Activated naive CD8-positive, alpha-beta T cell treated with anti-CD3 and anti-CD28 coated beads for 36 hours (primary cell): Measurements from ENCODE around the gene GPC5. TPM values are rescaled to one million over a fixed set of nuclear protein-coding genes. Genes with fewer than 3 reads are reported as not detected.

Experiments used
- DNase-seq: peaks from one replicate; pipeline ENCODE4 v3.0.0; 2021
- H3K27ac Mint-ChIP-seq: one replicate; pipeline ENCODE4 v1.8.0; 2022; ENCODE audit warnings: mild to moderate bottlenecking, moderate library complexity, mixed read lengths
- H3K27me3 Mint-ChIP-seq: one replicate; pipeline ENCODE4 v1.8.0; 2022; ENCODE audit warnings: mild to moderate bottlenecking, mixed read lengths
- H3K36me3 Mint-ChIP-seq: one replicate; pipeline ENCODE4 v1.8.0; 2021; ENCODE audit warnings: mild to moderate bottlenecking, mixed read lengths
- H3K4me1 Mint-ChIP-seq: one replicate; pipeline ENCODE4 v1.8.0; 2021; ENCODE audit warnings: mixed read lengths
- H3K4me3 Mint-ChIP-seq: one replicate; pipeline ENCODE4 v1.8.0; 2022; ENCODE audit warnings: mild to moderate bottlenecking, moderate library complexity, mixed read lengths
- H3K9me3 Mint-ChIP-seq: one replicate; pipeline ENCODE4 v1.8.0; 2022; ENCODE audit warnings: mixed read lengths
- total RNA-seq, 2 experiments: library from RNA; stranded (reverse); gene quantifications; one replicate each; pipeline ENCODE4 v1.2.3, GENCODE V29; 2021

Gene GPC5
- total RNA-seq, 2 experiments from 2014 or later: 0.23 TPM; not detected in 1

DNA sequence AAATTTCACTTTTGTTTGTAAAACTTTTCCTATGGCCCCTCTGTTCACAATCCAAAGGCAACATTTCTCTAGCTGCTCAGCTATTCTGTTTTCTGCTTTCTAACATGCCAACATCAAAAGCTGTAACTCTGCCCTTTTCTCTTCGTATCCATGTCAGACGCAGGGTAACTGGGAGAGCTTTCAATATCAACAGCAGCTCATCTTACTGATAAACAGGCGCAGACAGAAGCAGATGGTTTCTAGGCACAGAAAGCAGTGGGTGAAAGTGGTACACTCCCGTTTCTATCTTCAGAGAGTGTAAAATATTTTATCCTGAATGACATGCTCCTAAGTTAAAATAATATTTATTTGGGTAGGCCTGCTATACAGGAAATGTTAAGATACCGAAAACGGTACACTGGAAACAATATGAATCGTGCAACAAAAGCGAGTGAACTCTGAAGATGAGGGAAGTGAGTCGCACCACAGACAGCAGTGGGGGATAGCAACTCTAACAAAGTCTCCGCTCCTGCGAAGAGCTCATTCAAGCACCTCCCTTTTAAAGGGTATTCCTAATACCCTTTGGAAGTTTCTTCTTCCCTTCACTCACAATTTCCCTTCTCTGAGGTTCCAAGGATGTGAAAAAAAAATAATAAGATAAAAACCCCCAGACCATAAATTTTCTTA lies 798.3 kb downstream of the GPC5 start:
- no peaks in the 10 kb centered on the region for H3K27me3 Mint-ChIP-seq
- H3K9me3 Mint-ChIP-seq: no peaks in the 10 kb centered on the region
- no peak overlapping the region for H3K4me3 Mint-ChIP-seq
- H3K27ac Mint-ChIP-seq: no peak overlapping the region
- no peaks in the 10 kb centered on the region for H3K36me3 Mint-ChIP-seq
- no peaks in the 10 kb centered on the region for H3K4me1 Mint-ChIP-seq
- DNase-seq: no peak

GRCh38 chr13:92197669-92198068 lies 799.2 kb downstream of the GPC5 start:
- Mint-ChIP-seq H3K4me3 (no peak overlapping the region), H3K4me1 (no peaks in the 10 kb centered on the region), H3K27ac (no peak overlapping the region), H3K9me3 (no peaks in the 10 kb centered on the region), H3K27me3 (no peaks in the 10 kb centered on the region), H3K36me3 (no peaks in the 10 kb centered on the region)
- no peak for DNase-seq

DNA sequence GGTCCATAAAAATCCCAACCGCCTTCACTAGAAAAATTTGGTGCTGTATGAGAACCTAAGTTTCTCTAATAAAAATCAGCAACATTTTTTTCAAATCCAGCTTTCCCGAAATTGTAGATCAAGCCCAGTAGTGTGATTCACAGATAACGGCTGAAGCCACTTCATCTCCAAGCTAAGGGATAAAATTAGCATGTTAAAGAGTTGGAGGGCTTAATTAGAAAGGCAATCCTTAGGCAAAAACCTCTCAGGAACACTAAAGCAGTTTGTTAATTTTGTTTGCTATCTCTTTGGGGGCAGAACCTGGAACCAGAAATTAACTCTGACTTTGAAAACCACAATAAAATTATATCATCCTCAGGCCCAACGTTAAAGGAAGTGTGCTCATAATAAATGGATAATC lies 820.2 kb downstream of the GPC5 start:
- H3K27me3 Mint-ChIP-seq: no peaks in the 10 kb centered on the region
- H3K4me3 Mint-ChIP-seq: no peak overlapping the region

GRCh38 chr13:92221916-92222315 lies 823.5 kb downstream of the GPC5 start:
- Mint-ChIP-seq H3K27me3 (no peaks in the 10 kb centered on the region), H3K9me3 (peaks cover 9% of the 10 kb centered on the region)
- DNase-seq: no peak

More for the DNA sequence above, 820.2 kb downstream of the GPC5 start:
- Mint-ChIP-seq H3K4me1 (no peaks in the 10 kb centered on the region), H3K9me3 (peaks cover 9% of the 10 kb centered on the region), H3K27ac (no peak overlapping the region), H3K36me3 (no peaks in the 10 kb centered on the region)
- DNase-seq: no peak

DNA sequence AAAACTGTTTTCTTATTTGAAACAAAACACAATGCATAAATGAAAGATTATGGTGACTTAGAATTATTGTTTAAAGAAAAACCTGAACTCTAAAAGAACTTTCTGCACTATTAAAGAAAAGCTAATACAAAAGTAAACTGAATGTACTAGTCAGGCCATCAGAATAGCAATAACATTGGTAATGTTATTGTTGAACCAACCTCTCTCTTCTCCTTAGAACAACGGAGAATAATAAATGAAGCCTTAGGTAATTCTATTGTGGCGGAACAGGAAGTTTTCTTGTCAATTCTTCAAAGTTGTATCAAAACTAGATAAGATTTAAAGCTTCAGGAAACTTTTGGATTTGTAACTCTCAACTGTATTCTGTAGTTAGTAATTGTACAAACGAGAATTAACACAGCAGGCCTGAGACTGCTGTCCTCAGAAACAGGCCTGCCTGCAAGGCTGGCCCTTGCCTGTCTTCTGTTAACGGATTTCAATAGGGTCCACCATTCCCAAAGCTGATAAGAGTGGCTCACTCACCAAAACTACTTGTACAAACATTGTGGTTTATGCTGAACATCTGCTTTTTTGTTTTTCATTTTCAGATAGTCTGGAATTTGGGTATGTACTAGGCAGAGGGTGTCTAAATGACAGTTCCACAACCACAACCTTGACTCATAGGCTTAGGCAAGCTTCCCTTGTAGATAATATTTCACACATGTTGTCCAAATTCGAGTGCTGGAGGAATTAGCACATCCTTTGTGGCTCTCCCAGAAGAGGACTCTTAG lies 825.8 kb downstream of the GPC5 start:
- Mint-ChIP-seq H3K4me3 (no peak overlapping the region), H3K36me3 (no peaks in the 10 kb centered on the region), H3K27ac (no peak overlapping the region), H3K9me3 (peaks cover 3% of the 10 kb centered on the region), H3K4me1 (no peaks in the 10 kb centered on the region), H3K27me3 (no peaks in the 10 kb centered on the region)
- no peak for DNase-seq

More at GRCh38 chr13:92221916-92222315, 823.5 kb downstream of the GPC5 start:
- no peaks in the 10 kb centered on the region for H3K4me1 Mint-ChIP-seq
- no peaks in the 10 kb centered on the region for H3K36me3 Mint-ChIP-seq
- H3K27ac Mint-ChIP-seq: no peak overlapping the region
- H3K4me3 Mint-ChIP-seq: no peak overlapping the region

GRCh38 chr13:92224825-92225224 lies 826.4 kb downstream of the GPC5 start:
- no peak for DNase-seq
- H3K9me3 Mint-ChIP-seq: peaks cover 2% of the 10 kb centered on the region
- H3K4me1 Mint-ChIP-seq: no peaks in the 10 kb centered on the region
- H3K27ac Mint-ChIP-seq: no peak overlapping the region
- no peaks in the 10 kb centered on the region for H3K27me3 Mint-ChIP-seq
- no peak overlapping the region for H3K4me3 Mint-ChIP-seq
- no peaks in the 10 kb centered on the region for H3K36me3 Mint-ChIP-seq

DNA sequence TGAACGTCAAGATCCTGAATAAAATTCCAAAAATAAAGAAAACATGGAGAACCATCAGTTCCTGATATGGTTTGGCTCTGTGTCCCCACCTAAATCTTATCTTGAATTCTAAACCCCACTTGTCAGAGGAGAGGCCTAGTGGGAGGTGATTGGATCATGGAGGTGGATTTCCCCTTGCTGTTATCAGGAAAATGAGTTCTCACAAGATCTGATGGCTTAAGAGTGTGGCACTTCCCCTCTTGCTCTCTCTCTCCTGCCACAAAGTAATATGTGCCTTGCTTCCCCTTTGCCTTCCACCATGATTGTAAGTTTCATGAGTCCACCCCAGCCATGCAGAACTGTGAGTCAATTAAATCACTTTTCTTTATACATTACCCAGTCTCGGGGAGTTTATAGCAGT lies 827.4 kb downstream of the GPC5 start:
- Mint-ChIP-seq H3K36me3 (no peaks in the 10 kb centered on the region), H3K27me3 (no peaks in the 10 kb centered on the region), H3K4me1 (no peaks in the 10 kb centered on the region), H3K9me3 (no peaks in the 10 kb centered on the region), H3K27ac (no peak overlapping the region), H3K4me3 (no peak overlapping the region)
- DNase-seq: no peak

DNA sequence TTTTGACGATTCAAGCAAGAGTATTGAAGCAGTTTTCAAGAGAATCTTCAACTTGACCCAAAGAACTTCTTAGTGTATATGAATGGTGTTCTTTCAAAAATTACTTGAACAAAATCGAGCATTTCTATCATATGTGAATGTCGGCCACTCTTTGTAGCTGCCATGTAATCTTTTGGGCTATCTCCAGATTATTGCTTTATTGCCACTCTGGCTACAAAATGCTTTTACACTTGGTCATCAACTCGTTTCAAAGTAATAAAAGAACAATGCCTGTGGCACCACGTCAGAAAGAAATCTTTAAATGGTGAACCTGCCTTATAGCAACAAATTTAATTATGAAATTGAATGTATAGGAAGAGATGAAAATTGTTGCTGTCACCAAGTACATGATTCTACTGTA lies 834.5 kb downstream of the GPC5 start:
- H3K9me3 Mint-ChIP-seq: no peaks in the 10 kb centered on the region
- H3K36me3 Mint-ChIP-seq: no peaks in the 10 kb centered on the region
- H3K4me3 Mint-ChIP-seq: no peak overlapping the region
- H3K4me1 Mint-ChIP-seq: no peaks in the 10 kb centered on the region
- no peaks in the 10 kb centered on the region for H3K27me3 Mint-ChIP-seq
- no peak for DNase-seq
- no peak overlapping the region for H3K27ac Mint-ChIP-seq

DNA sequence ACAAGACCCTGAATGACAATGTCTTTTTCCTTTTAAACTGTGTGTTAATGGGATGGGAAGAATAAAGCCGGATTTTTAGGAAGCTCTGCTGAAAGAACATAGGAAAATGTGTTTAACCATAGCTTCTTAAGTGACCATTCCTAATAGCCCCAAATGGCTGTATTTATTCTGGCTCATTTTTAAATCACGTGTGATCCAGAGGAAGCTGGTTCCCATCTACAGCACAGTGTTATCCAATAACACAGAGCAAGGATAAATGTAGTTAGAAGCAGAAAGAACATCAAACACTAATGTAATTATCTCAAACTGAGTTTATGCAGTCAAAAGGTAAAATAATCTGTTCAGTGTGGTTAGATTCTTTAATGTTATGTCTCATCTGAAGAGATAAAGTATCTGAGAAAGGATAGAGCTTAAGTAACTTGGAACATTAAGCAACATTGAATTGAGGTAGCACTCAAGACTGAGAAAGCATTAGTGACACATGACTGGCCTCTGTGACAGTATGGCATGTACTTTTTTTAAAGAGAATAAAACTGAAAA lies 853.3 kb downstream of the GPC5 start:
- Mint-ChIP-seq H3K9me3 (peaks cover 2% of the 10 kb centered on the region), H3K36me3 (no peaks in the 10 kb centered on the region), H3K27me3 (no peaks in the 10 kb centered on the region), H3K4me3 (no peak overlapping the region), H3K4me1 (no peaks in the 10 kb centered on the region), H3K27ac (no peak overlapping the region)
- DNase-seq: no peak

- Mint-ChIP-seq H3K4me1 (no peaks in the 10 kb centered on the region), H3K27me3 (no peaks in the 10 kb centered on the region), H3K36me3 (no peaks in the 10 kb centered on the region), H3K9me3 (no peaks in the 10 kb centered on the region), H3K4me3 (no peak overlapping the region), H3K27ac (no peak overlapping the region)
- no peak for DNase-seq
These were observed 857.1 kb downstream of the GPC5 start for GRCh38 chr13:92255526-92255925.

- H3K27ac Mint-ChIP-seq: no peak overlapping the region
- H3K4me3 Mint-ChIP-seq: no peak overlapping the region
- no peak for DNase-seq
- no peaks in the 10 kb centered on the region for H3K4me1 Mint-ChIP-seq
- no peaks in the 10 kb centered on the region for H3K36me3 Mint-ChIP-seq
- no peaks in the 10 kb centered on the region for H3K9me3 Mint-ChIP-seq
- H3K27me3 Mint-ChIP-seq: no peaks in the 10 kb centered on the region
These were observed 857.8 kb downstream of the GPC5 start for GRCh38 chr13:92256211-92256610.

GRCh38 chr13:92259046-92259445 lies 860.6 kb downstream of the GPC5 start:
- no peaks in the 10 kb centered on the region for H3K4me1 Mint-ChIP-seq
- no peak overlapping the region for H3K4me3 Mint-ChIP-seq
- H3K27ac Mint-ChIP-seq: no peak overlapping the region
- DNase-seq: no peak
- H3K9me3 Mint-ChIP-seq: no peaks in the 10 kb centered on the region
- H3K36me3 Mint-ChIP-seq: no peaks in the 10 kb centered on the region
- H3K27me3 Mint-ChIP-seq: no peaks in the 10 kb centered on the region

DNA sequence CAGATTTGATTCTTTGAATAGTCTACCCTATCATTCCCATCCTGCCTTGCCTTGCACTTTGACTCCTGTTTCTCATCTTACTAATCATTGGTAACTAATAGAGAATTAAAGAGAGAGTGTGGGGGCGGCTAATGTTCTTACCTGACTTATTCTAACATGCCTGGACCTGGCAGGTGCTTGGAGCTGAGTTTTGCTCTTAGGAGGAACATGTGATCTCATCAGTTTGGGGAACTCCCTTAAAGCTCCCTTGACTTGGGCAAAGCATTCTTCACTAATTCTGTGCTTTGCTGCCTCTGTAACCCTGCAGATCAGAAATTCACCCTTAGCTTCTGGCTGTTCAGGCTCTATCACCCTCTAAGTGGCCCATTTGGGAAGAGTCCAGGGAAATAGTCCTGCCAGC lies 861.1 kb downstream of the GPC5 start:
- no peak overlapping the region for H3K27ac Mint-ChIP-seq
- no peaks in the 10 kb centered on the region for H3K36me3 Mint-ChIP-seq
- no peak overlapping the region for H3K4me3 Mint-ChIP-seq
- no peak for DNase-seq
- H3K27me3 Mint-ChIP-seq: no peaks in the 10 kb centered on the region
- H3K4me1 Mint-ChIP-seq: no peaks in the 10 kb centered on the region
- H3K9me3 Mint-ChIP-seq: no peaks in the 10 kb centered on the region

DNA sequence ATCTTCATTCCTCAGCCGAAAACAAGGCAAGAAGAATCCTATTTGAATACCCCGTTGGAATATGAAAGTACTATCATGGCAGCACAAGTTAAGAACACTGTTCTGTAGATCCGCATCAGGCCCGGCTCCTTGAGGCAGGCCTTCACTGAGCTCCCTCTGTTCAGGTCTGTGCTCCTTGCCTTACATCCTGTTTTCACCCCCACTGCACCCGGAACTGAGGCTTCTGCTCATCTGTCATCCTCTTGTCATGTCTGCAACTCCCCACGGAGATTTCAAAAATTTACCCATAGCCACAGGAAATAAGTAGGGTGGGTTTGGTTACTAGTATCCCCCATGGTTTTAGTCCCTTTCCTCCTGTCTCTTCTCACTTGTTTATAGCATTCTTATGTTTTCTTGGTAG lies 861.9 kb downstream of the GPC5 start:
- no peak overlapping the region for H3K27ac Mint-ChIP-seq
- H3K36me3 Mint-ChIP-seq: no peaks in the 10 kb centered on the region
- no peaks in the 10 kb centered on the region for H3K27me3 Mint-ChIP-seq
- H3K9me3 Mint-ChIP-seq: no peaks in the 10 kb centered on the region
- H3K4me1 Mint-ChIP-seq: no peaks in the 10 kb centered on the region
- no peak for DNase-seq
- no peak overlapping the region for H3K4me3 Mint-ChIP-seq

- no peaks in the 10 kb centered on the region for H3K4me1 Mint-ChIP-seq
- H3K9me3 Mint-ChIP-seq: no peaks in the 10 kb centered on the region
- no peak overlapping the region for H3K4me3 Mint-ChIP-seq
- DNase-seq: no peak
- no peak overlapping the region for H3K27ac Mint-ChIP-seq
- H3K27me3 Mint-ChIP-seq: no peaks in the 10 kb centered on the region
- no peaks in the 10 kb centered on the region for H3K36me3 Mint-ChIP-seq
These were observed 863.8 kb downstream of the GPC5 start for GRCh38 chr13:92262100-92262788.
